Upper lobe of right lung (tissue), 1 donor: ENCODE data around the gene MCAT. TPM values are rescaled to one million over a fixed set of nuclear protein-coding genes. Genes with fewer than 3 reads are reported as not detected.
A peak's percentile ranks its signal among the peaks of the same experiment; 100 is the strongest.

Source experiments
- ATAC-seq: fragments of 200-7000 bp; cut with Tn5 transposase; one replicate; pipeline ENCODE4 v1.9.1; 2020; ENCODE audit warnings: mild to moderate bottlenecking, moderate library complexity
- DNase-seq: peaks from one replicate; pipeline ENCODE4 v3.0.0-alpha.2; 2020
- H3K27ac ChIP-seq: fragments of 200-600 bp; one replicate; pipeline ENCODE4 v1.8.0; 2022
- H3K27me3 ChIP-seq: fragments of 200-600 bp; one replicate; pipeline ENCODE4 v1.8.0; 2022; ENCODE audit warnings: mild to moderate bottlenecking
- H3K36me3 ChIP-seq: fragments of 200-600 bp; one replicate; pipeline ENCODE4 v1.8.0; 2022
- H3K4me1 ChIP-seq: fragments of 200-600 bp; one replicate; pipeline ENCODE4 v1.8.0; 2022
- H3K4me3 ChIP-seq: fragments of 200-600 bp; one replicate; pipeline ENCODE4 v1.8.0; 2022; ENCODE audit warnings: mild to moderate bottlenecking
- H3K9me3 ChIP-seq: fragments of 200-600 bp; one replicate; pipeline ENCODE4 v1.8.0; 2022
- intact Hi-C: fragments of 100-400 bp; cut with DNase I; formaldehyde crosslinking; loops from one replicate; pipeline ENCODE4 v1.11.0; 2022
- long read RNA-seq: library from polyadenylated mRNA; unstranded; transcript quantifications from one replicate; pipeline ENCODE4 v2.0.0, GENCODE V29; 2021
- total RNA-seq: library from RNA; stranded (reverse); fragmentation: NEBNext Ultra II Directional; extraction: Animal tissue kit (Norgen Biotek cat#: 25700); gene quantifications from one replicate; pipeline ENCODE4 v1.2.1, GENCODE V29; 2021
- TF ChIP-seq, protein P1 (sequence below): fragments of 200-600 bp; IDR thresholded peaks from one replicate; pipeline ENCODE4 v1.8.0; 2022; ENCODE audit warnings: antibody characterized with exemption
- donor health status: DM: no; HTN: yes; CAD: no; lungs with severe emphysema.

Gene MCAT, protein sequence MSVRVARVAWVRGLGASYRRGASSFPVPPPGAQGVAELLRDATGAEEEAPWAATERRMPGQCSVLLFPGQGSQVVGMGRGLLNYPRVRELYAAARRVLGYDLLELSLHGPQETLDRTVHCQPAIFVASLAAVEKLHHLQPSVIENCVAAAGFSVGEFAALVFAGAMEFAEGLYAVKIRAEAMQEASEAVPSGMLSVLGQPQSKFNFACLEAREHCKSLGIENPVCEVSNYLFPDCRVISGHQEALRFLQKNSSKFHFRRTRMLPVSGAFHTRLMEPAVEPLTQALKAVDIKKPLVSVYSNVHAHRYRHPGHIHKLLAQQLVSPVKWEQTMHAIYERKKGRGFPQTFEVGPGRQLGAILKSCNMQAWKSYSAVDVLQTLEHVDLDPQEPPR
- total RNA-seq = 12.1 TPM
- long read RNA-seq, transcript MCAT-201 (4 exons, 2,056 nt) = minor isoform, 5 of 20 reads
- long read RNA-seq, transcript MCAT-202 (3 exons, 1,134 nt) = major isoform, 13 of 20 reads
- long read RNA-seq, partial matches to known transcripts = 0 of 20 reads
- long read RNA-seq, other reads (novel, unspliced or antisense) = 2 of 20 reads

DNA sequence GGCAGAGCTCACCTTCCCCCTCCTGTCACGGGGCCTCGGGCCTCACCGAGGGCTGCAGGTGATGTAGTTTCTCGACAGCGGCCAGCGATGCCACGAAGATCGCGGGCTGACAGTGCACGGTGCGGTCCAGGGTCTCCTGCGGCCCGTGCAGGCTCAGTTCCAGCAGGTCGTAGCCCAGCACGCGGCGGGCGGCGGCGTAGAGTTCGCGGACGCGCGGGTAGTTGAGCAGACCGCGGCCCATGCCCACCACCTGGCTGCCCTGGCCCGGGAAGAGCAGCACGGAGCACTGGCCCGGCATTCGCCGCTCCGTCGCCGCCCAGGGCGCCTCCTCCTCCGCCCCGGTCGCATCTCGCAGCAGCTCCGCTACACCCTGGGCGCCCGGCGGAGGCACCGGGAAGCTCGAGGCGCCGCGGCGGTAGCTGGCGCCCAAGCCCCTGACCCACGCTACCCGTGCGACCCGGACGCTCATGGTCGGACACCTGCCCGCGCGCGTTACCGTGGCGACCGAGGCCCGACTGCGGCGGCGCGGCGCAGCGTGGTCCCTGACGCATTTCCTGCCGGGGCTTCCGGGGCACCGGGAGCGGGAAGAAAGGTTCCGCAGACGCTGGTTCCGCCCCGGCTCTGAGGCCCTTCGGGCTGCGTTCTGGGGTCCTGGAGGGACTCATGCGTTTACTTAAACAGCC is at the start of gene MCAT:
Gene MCAT (minus strand): TSS at position 519 of the 683 bp plus-strand sequence. CDS start 50 bp downstream, at position 469.
- DNase-seq (peak; percentile 93), ATAC-seq (peak; percentile 94)
- Histone ChIP-seq H3K36me3 (peaks cover 22% of the 10 kb centered on the region), H3K4me1 (peaks cover 12% of the 10 kb centered on the region), H3K9me3 (no peaks in the 10 kb centered on the region), H3K27ac (peak within 1 kb of the TSS; percentile 63), H3K27me3 (no peaks in the 10 kb centered on the region), H3K4me3 (peak within 1 kb of the TSS; percentile 71)
- TF ChIP-seq, protein P1, sequence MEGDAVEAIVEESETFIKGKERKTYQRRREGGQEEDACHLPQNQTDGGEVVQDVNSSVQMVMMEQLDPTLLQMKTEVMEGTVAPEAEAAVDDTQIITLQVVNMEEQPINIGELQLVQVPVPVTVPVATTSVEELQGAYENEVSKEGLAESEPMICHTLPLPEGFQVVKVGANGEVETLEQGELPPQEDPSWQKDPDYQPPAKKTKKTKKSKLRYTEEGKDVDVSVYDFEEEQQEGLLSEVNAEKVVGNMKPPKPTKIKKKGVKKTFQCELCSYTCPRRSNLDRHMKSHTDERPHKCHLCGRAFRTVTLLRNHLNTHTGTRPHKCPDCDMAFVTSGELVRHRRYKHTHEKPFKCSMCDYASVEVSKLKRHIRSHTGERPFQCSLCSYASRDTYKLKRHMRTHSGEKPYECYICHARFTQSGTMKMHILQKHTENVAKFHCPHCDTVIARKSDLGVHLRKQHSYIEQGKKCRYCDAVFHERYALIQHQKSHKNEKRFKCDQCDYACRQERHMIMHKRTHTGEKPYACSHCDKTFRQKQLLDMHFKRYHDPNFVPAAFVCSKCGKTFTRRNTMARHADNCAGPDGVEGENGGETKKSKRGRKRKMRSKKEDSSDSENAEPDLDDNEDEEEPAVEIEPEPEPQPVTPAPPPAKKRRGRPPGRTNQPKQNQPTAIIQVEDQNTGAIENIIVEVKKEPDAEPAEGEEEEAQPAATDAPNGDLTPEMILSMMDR = no peak
- intact Hi-C loops = no loop called here

DNA sequence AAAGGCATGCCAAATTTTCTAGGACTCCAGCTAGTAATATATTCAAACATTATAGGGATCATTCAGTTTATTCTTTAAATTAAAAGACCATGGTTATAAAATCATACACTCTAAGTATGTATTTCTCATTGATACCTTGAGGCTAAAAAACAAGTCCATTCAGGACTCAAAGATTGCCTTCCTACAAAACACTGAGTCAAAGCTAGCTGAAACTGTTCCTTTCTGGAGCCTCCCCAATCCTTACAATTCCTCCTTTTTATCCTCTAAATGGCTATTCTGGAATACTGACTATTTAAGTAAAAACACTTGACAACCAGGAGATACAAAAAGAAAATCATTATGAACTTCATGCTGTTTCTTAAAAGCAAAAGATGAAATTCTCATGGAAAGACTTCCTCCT is 48.6 kb upstream of the MCAT start:
- DNase-seq = no peak
- TF ChIP-seq, protein P1 = no peak
- H3K36me3 ChIP-seq = no peaks in the 10 kb centered on the region
- peaks cover 5% of the 10 kb centered on the region for H3K4me1 ChIP-seq
- no peak overlapping the region for H3K4me3 ChIP-seq
- H3K27ac ChIP-seq = no peak overlapping the region
- H3K9me3 ChIP-seq = no peaks in the 10 kb centered on the region
- no peaks in the 10 kb centered on the region for H3K27me3 ChIP-seq
- intact Hi-C loops = no loop called here
- no peak for ATAC-seq

DNA sequence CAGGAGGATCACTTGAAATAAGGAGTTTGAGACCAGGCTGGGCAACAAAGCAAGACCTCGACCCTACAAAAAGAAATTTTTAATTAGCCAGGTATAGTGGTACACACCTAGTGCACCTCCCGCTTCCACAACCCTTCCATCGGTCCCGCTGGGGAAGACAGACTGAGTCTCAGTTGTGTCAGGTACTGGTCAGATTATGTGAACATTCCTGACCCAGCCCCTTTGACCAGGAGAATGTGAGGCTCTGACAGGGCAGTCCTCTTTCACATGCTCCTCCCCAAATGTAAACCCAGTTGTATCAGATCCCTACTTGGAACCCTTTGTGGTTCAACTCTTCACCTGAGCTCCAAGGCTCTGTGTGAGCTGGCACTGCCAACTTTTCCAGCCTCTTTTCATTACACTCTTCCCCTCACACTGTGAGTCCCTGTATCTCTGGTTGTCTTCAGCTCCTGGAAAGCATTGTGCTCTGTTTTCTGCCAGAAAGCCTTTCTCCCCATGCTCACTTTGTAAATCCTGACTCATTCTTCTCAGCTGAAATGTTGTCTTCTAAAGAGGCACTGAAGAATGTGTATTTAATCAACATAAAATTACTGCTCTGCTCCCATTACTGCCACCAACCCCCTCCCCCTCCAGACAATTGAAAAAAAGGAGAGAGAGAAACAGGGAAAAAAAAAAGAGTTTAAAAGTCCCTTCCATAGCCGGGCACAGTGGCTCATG is 45.8 kb upstream of the MCAT start:
- no peak for DNase-seq
- no peak overlapping the region for H3K27ac ChIP-seq

DNA sequence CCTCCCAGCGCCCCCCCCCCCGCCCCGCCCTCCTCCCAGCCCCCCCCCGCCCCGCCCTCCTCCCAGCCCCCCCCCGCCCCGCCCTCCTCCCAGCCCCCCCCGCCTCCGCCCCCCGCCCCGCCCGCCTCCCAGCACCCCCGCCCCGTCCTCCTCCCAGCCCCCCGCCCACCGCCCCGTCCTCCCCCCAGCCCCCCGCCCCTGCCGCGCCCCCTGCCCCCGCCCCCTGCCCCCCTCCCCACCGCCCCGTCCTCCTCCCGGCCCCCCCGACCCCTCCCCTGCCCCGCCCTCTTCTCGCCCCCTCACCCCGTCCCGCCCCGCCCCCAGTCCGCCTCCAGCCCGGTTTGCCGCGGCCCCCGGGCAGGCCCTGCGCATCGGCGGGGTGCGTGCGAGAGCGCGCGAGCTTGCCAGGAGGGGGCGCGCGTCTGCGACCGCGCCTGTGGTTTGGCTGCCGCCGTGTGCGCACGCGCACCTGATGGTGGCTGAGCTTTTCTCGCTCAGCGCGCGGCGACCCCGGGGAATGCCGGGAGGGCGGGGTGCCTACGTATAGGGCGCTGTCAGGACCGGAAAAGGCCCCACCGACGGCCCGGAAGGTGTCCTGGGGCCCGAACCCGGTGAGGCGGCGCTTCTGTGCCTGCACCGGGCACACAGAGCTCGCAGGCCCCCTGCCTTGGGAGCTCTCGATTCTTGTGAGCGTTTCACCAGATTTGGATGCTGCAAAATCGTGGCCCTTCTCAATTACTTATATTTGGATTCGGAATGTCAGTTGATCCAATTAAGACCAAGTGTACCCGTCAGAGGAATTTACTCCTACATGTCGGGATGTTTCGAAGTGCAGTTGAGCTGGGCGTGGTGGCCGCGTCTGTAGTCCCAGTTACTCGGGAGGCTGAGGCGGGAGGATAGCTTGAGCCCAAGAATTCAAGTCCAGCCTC is 44.2 kb upstream of the MCAT start:
- intact Hi-C loops = no loop called here
- Histone ChIP-seq H3K27ac (peak overlapping the region; percentile 95), H3K36me3 (no peaks in the 10 kb centered on the region), H3K9me3 (no peaks in the 10 kb centered on the region), H3K4me3 (peak overlapping the region; percentile 62), H3K4me1 (peaks cover 16% of the 10 kb centered on the region), H3K27me3 (no peaks in the 10 kb centered on the region)
- peak; percentile 99 for DNase-seq
- TF ChIP-seq, protein P1 = peak; percentile 62
- ATAC-seq = peak; percentile 94

More for the DNA sequence above, 45.8 kb upstream of the MCAT start:
- ATAC-seq = no peak
- H3K4me3 ChIP-seq = no peak overlapping the region
- no peaks in the 10 kb centered on the region for H3K27me3 ChIP-seq
- intact Hi-C loops = no loop called here
- no peaks in the 10 kb centered on the region for H3K9me3 ChIP-seq
- TF ChIP-seq, protein P1 = no peak
- no peaks in the 10 kb centered on the region for H3K36me3 ChIP-seq
- peaks cover 16% of the 10 kb centered on the region for H3K4me1 ChIP-seq
